Esophagus squamous epithelium (tissue), 4 donors: ENCODE results near the gene HOXA11.

ENCODE experiments used
- CTCF ChIP-seq, 6 experiments: fragments of 450-650 bp in 4 of 6; fragments of 200-600 bp in 2 of 6; sonication (generic) in 2 of 6; IDR thresholded peaks; one replicate each; pipeline ENCODE4 v1.5.1; 2016 to 2019; ENCODE audit warnings: antibody characterized with exemption in 6 of 6, mild to moderate bottlenecking in 4 of 6, moderate library complexity in 4 of 6
- POLR2A ChIP-seq, 4 donors: fragments of 450-650 bp; IDR thresholded peaks; one replicate each; pipeline ENCODE4 v1.6.1; 2017; ENCODE audit warnings: antibody characterized with exemption in 4 of 4, mild to moderate bottlenecking in 4 of 4, moderate library complexity in 3 of 4

- TF ChIP-seq POLR2A (IDR thresholded peaks at IDR 0.05) (no peak), CTCF (IDR thresholded peaks at IDR 0.05) (no peak)
These were observed 52.8 kb downstream of the HOXA11 start for GRCh38 chr7:27132214-27132613.
